Activated T-cell treated with anti-CD3 and anti-CD28 coated beads, Interleukin-2, amount 50 U/mL, for 72 hours (primary cell): ENCODE results near the gene RYR1. TPM values are rescaled to one million over a fixed set of nuclear protein-coding genes. Genes with fewer than 3 reads are reported as not detected.

ENCODE experiments used
- ATAC-seq, 2 donors: fragments of 150-1000 bp; cut with Tn5 transposase; replicated peaks in 1 of 2; 2 replicates each; pipeline ENCODE4 v1.10.0; 2021; ENCODE audit warnings: moderate library complexity in 2 of 2, mild to moderate bottlenecking in 1 of 2
- DNase-seq, 2 donors: peaks; one replicate each; pipeline ENCODE4 v3.0.0; 2021 to 2022; ENCODE audit warnings: mixed read lengths in 1 of 2
- H3K27ac Mint-ChIP-seq: one replicate; pipeline ENCODE4 v1.8.0; 2022; ENCODE audit warnings: mild to moderate bottlenecking, moderate library complexity, mixed read lengths
- H3K27me3 Mint-ChIP-seq: one replicate; pipeline ENCODE4 v1.8.0; 2022; ENCODE audit warnings: low read depth, mixed read lengths
- H3K36me3 Mint-ChIP-seq, 2 donors: one replicate each; pipeline ENCODE4 v1.8.0; 2022; ENCODE audit warnings: mixed read lengths in 2 of 2, mild to moderate bottlenecking in 1 of 2; ENCODE audit not compliant: insufficient read depth in 2 of 2
- H3K4me1 Mint-ChIP-seq: one replicate; pipeline ENCODE4 v1.8.0; 2022; ENCODE audit warnings: low read depth, mixed read lengths
- H3K4me3 Mint-ChIP-seq, 2 donors: one replicate each; pipeline ENCODE4 v1.8.0; 2022; ENCODE audit warnings: mild to moderate bottlenecking in 2 of 2, mixed read lengths in 2 of 2, moderate library complexity in 2 of 2
- H3K9me3 Mint-ChIP-seq, 2 donors: one replicate each; pipeline ENCODE4 v1.8.0; 2022; ENCODE audit warnings: mixed read lengths in 2 of 2
- total RNA-seq, 2 donors: library from RNA; stranded (reverse); gene quantifications; one replicate each; pipeline ENCODE4 v1.2.3, GENCODE V29; 2022

RYR1 gene
- 1 to 10 TPM; 3.3 to 5.3 TPM for total RNA-seq

- H3K36me3 Mint-ChIP-seq = no peaks in the 10 kb centered on the region
- H3K27me3 Mint-ChIP-seq = peaks cover 12% of the 10 kb centered on the region
Observed at GRCh38 chr19:38433268-38433733, at the start of gene RYR1. RYR1 (plus strand) TSS chr19:38433691; CDS start chr19:38433830, 139 bp downstream.

DNA sequence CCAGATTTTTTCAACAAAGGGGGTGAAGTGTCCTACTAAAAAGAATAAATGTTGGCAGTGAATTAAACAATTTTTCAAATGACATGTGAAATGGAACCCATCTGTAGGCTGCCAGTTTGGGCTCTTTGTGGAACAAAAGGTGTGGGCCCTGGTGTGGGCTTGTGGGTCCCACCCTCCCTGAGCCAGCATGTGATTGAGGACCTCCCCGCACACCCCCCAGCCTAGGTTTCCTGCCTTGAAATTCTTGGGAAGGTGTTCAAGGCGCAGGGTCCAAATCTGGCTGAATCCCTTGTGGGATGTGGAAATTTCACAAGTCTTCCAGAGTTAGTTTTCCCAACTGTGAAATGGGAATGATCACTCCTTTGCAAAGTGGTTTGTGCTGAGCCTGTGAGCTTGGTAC lies 49.7 kb upstream of the RYR1 start:
- DNase-seq = no peak
- no peaks in the 10 kb centered on the region for H3K27me3 Mint-ChIP-seq
- H3K4me3 Mint-ChIP-seq = no peak overlapping the region
- no peaks in the 10 kb centered on the region for H3K9me3 Mint-ChIP-seq
- H3K4me1 Mint-ChIP-seq = peaks cover 21% of the 10 kb centered on the region
- H3K27ac Mint-ChIP-seq = peak overlapping the region; percentile 57
- H3K36me3 Mint-ChIP-seq = peaks cover 9 to 28% of the 10 kb centered on the region in 2 donors
- no peak for ATAC-seq

More at GRCh38 chr19:38433268-38433733, at the start of gene RYR1:
- ATAC-seq = peak; percentile 71 to 78
- Mint-ChIP-seq H3K4me3 (peak within 1 kb of the TSS; percentile 61 to 74), H3K4me1 (peaks cover 40% of the 10 kb centered on the region), H3K9me3 (no peaks in the 10 kb centered on the region), H3K27ac (peak within 1 kb of the TSS; percentile 8)
- peak; percentile 75 to 76 for DNase-seq

DNA sequence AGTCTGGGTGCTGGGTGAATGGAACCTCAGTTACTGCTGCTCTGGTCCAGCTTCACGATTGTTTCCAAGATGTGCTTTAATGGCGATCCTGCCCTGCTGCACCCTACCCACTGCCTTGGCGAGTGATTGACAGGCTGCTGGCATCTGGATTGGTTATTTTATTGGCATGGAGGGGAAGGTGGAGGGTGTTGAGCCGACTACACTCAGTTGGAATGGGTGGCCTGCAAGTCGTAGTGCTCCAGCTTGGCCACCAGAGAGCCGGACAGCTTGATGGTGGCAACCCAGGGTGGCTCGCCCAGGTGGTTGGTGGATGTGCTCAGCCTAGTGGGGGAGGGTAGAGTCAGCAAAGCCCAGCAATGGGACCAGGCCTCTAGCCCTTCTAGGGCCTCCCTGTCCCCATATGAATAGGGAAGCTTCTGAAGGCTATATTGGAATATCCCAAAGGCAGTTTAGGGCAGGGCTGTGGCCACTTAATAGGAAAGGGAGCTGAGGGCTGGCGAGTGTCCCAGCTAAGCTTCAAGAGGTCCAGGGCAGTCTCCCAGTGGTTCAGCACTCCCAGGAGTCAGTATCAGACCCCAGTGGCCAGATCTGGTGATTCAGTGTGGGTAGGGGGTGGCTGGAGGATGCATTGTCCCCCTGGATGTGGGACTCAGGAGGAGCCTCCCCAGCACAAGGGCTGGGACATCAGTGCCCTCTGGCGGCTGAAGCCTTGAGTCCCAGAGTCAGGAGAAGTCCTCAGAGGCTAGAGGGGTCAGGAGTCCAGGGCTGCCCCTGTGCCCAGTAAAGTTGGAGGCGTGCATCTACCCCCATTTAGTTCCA lies 49.1 kb upstream of the RYR1 start:
- Mint-ChIP-seq H3K27me3 (peaks cover under 1% of the 10 kb centered on the region), H3K9me3 (no peaks in the 10 kb centered on the region), H3K4me3 (no peak overlapping the region), H3K27ac (no peak overlapping the region), H3K4me1 (peaks cover 14% of the 10 kb centered on the region), H3K36me3 (peaks cover 8 to 24% of the 10 kb centered on the region in 2 donors)
- DNase-seq (no peak), ATAC-seq (no peak)

DNA sequence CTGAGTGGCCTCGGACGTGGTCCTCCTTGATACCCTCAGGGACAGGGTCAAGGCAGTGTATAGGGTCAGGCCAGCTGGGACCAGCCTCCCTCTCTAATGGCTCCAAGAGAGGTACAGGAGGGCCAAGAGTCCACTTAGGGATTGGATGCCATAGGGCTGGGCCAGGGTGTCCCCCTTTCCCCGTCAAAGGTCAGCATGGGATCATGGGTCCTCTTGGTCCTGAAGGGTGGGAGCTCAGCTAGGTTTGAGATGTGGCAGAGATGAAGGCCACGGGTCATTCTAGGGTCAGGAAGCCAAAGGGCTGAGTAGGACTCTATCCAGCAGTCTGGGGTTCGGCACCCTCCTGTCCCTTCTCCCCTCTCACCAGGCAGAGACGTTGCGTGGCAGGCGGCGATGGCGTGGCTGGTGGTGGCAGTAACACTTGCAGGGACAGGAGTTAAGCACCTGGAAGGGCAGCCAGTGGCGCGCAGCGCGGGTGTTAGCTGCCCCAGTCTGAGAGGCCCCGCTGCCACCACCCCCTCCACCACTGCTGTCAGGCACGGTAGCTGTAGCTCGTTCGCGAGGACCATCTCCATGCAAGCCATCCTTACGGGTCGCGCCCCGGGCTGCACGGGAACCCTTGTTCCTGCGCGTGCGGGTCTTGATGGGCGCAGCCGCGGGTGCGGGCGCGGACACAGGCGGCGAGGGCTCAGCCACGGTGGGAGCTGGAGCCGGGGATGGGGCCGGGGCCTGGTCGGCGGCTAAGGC lies 48.3 kb upstream of the RYR1 start:
- DNase-seq = no peak
- H3K4me3 Mint-ChIP-seq = no peak overlapping the region
- peaks cover 5 to 20% of the 10 kb centered on the region in 2 donors for H3K36me3 Mint-ChIP-seq
- H3K9me3 Mint-ChIP-seq = no peaks in the 10 kb centered on the region
- no peak overlapping the region for H3K27ac Mint-ChIP-seq
- peaks cover 17% of the 10 kb centered on the region for H3K4me1 Mint-ChIP-seq
- no peak for ATAC-seq
- peaks cover 8% of the 10 kb centered on the region for H3K27me3 Mint-ChIP-seq

DNA sequence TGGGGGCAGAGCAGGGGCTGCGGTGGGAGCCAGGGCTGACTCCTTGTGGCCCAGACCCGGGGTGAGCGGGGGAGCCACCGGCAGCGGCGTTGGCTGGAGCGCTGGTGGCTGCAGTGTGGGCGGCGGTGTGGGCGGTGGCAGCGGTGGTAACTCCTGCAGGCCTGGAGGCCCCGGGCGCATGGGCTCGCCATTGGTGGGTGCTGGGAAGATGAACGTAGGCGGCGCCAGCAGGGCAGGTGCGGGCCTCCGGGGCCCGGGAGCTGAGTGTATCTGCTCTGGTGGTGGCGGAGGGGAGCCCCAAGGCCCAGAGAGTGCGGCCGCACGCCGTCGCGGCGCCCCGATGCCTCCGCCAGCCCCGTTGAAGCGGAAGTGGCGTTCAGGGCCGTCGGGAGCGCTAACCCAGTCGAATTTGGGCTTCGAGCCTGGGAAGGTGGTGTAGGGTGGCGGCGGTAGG lies 47.7 kb upstream of the RYR1 start:
- Mint-ChIP-seq H3K27me3 (peaks cover 12% of the 10 kb centered on the region), H3K36me3 (peaks cover 3 to 19% of the 10 kb centered on the region in 2 donors), H3K4me1 (peaks cover 17% of the 10 kb centered on the region), H3K27ac (no peak overlapping the region), H3K4me3 (no peak overlapping the region), H3K9me3 (no peaks in the 10 kb centered on the region)
- DNase-seq (no peak), ATAC-seq (no peak)

- Mint-ChIP-seq H3K27ac (no peak overlapping the region), H3K36me3 (peaks cover 3 to 19% of the 10 kb centered on the region in 2 donors), H3K9me3 (no peaks in the 10 kb centered on the region), H3K4me3 (peak overlapping the region in 1 of 2 donors; percentile 10), H3K27me3 (peaks cover 18% of the 10 kb centered on the region), H3K4me1 (peaks cover 17% of the 10 kb centered on the region)
- DNase-seq = no peak
- ATAC-seq = no peak
Observed at GRCh38 chr19:38386300-38386970, 47.1 kb upstream of the RYR1 start.

GRCh38 chr19:38386971-38387549 lies 46.4 kb upstream of the RYR1 start:
- peaks cover 17% of the 10 kb centered on the region for H3K4me1 Mint-ChIP-seq
- no peaks in the 10 kb centered on the region for H3K9me3 Mint-ChIP-seq
- H3K27ac Mint-ChIP-seq = no peak overlapping the region
- DNase-seq (no peak), ATAC-seq (no peak)
- peak overlapping the region; percentile 96 to 98 for H3K4me3 Mint-ChIP-seq
- peaks cover 1 to 16% of the 10 kb centered on the region in 2 donors for H3K36me3 Mint-ChIP-seq
- peaks cover 21% of the 10 kb centered on the region for H3K27me3 Mint-ChIP-seq

- no peaks in the 10 kb centered on the region for H3K9me3 Mint-ChIP-seq
- H3K27me3 Mint-ChIP-seq = peaks cover 21% of the 10 kb centered on the region
- peak within 1 kb of the TSS; percentile 96 to 98 for H3K4me3 Mint-ChIP-seq
- ATAC-seq (peak; percentile 80 to 82), DNase-seq (peak; percentile 92 to 94)
- peaks cover 1 to 12% of the 10 kb centered on the region in 2 donors for H3K36me3 Mint-ChIP-seq
- H3K27ac Mint-ChIP-seq = peak within 1 kb of the TSS; percentile 88
- peaks cover 21% of the 10 kb centered on the region for H3K4me1 Mint-ChIP-seq
Observed at GRCh38 chr19:38387550-38388348, 45.7 kb upstream of the RYR1 start, which contains the start of gene GGN. GGN (minus strand) TSS chr19:38388034; CDS start chr19:38387261, 773 bp downstream.

GRCh38 chr19:38388349-38389100 lies 45.0 kb upstream of the RYR1 start, which contains the start of gene SPRED3:
SPRED3 (plus strand) TSS chr19:38388697; CDS start chr19:38390303, 1,606 bp downstream.
- ATAC-seq = peak in 1 of 2 donors; percentile 3
- Mint-ChIP-seq H3K36me3 (peaks cover 0 to 6% of the 10 kb centered on the region in 2 donors), H3K27me3 (peaks cover 21% of the 10 kb centered on the region), H3K27ac (peak within 1 kb of the TSS; percentile 88), H3K4me3 (peak within 1 kb of the TSS; percentile 96 to 98), H3K9me3 (no peaks in the 10 kb centered on the region), H3K4me1 (peaks cover 23% of the 10 kb centered on the region)
- no peak for DNase-seq

- DNase-seq (no peak), ATAC-seq (no peak)
- H3K27me3 Mint-ChIP-seq = peaks cover 29% of the 10 kb centered on the region
- peak overlapping the region; percentile 75 to 76 for H3K4me3 Mint-ChIP-seq
- no peak overlapping the region for H3K27ac Mint-ChIP-seq
- H3K36me3 Mint-ChIP-seq = peaks cover 0 to 4% of the 10 kb centered on the region in 2 donors
- peaks cover 31% of the 10 kb centered on the region for H3K4me1 Mint-ChIP-seq
- no peaks in the 10 kb centered on the region for H3K9me3 Mint-ChIP-seq
Observed at GRCh38 chr19:38389101-38389925, 44.2 kb upstream of the RYR1 start.
